Vagina (tissue), 2 donors: ENCODE data around the gene EIPR1. TPM values are rescaled to one million over a fixed set of nuclear protein-coding genes. Genes with fewer than 3 reads are reported as not detected.

ENCODE experiments used
- DNase-seq, 2 donors: peaks; one replicate each; pipeline ENCODE4 v3.0.0-alpha.2; 2017; ENCODE audit errors: extremely low spot score in 2 of 2
- H3K27ac ChIP-seq: fragments of 200-600 bp; sonication (generic); one replicate; pipeline ENCODE4 v1.5.1; 2019
- H3K27me3 ChIP-seq: fragments of 200-600 bp; sonication (generic); one replicate; pipeline ENCODE4 v1.5.1; 2019
- H3K36me3 ChIP-seq, 2 donors: fragments of 200-600 bp; sonication (generic); one replicate each; pipeline ENCODE4 v1.5.1; 2017 to 2019
- H3K4me1 ChIP-seq: fragments of 200-600 bp; sonication (generic); one replicate; pipeline ENCODE4 v1.5.1; 2019
- H3K4me3 ChIP-seq, 2 donors: fragments of 200-600 bp; sonication (generic); 1 replicate in 1 of 2; 2 replicates in 1 of 2; pipeline ENCODE4 v1.5.1; 2016 to 2019
- H3K9me3 ChIP-seq: fragments of 200-600 bp; sonication (generic); one replicate; pipeline ENCODE4 v1.5.1; 2019
- POLR2A ChIP-seq, 2 donors: fragments of 450-650 bp; IDR thresholded peaks; one replicate each; pipeline ENCODE4 v1.6.1; 2017; ENCODE audit warnings: antibody characterized with exemption in 2 of 2, mild to moderate bottlenecking in 2 of 2, moderate library complexity in 2 of 2
- POLR2AphosphoS5 ChIP-seq, 2 donors: sonication (generic); formaldehyde crosslinking; IDR thresholded peaks; one replicate each; pipeline ENCODE4 v1.9.0; 2017; ENCODE audit warnings: antibody characterized with exemption in 2 of 2, mild to moderate bottlenecking in 2 of 2, low read depth in 1 of 2; ENCODE audit not compliant: insufficient read depth in 1 of 2
- intact Hi-C: fragments of 100-400 bp; cut with DNase I; formaldehyde crosslinking; loops from one replicate; pipeline ENCODE4 v1.15.1; 2023
- total RNA-seq: library from RNA; depleted of rRNA; stranded (reverse); fragments of >200 nt; gene quantifications from one replicate; pipeline ENCODE4 v1.2.3, GENCODE V29; 2016
- TF ChIP-seq, protein P1 (sequence below), 3 experiments: fragments of 450-650 bp in 2 of 3; fragments of 200-600 bp in 1 of 3; sonication (generic) in 1 of 3; IDR thresholded peaks; one replicate each; pipeline ENCODE4 v1.5.1; 2017 to 2019; ENCODE audit warnings: antibody characterized with exemption in 3 of 3, mild to moderate bottlenecking in 2 of 3, moderate library complexity in 2 of 3

Gene EIPR1
- total RNA-seq, 1 donor from 2014 or later: 39.8 TPM

- intact Hi-C loops: no loop called here
- TF ChIP-seq POLR2AphosphoS5 (IDR thresholded peaks at IDR 0.05; ENCODE audit: insufficient read depth in 1 of 2, low read depth in 1 of 2): no peak
- TF ChIP-seq, protein P1, sequence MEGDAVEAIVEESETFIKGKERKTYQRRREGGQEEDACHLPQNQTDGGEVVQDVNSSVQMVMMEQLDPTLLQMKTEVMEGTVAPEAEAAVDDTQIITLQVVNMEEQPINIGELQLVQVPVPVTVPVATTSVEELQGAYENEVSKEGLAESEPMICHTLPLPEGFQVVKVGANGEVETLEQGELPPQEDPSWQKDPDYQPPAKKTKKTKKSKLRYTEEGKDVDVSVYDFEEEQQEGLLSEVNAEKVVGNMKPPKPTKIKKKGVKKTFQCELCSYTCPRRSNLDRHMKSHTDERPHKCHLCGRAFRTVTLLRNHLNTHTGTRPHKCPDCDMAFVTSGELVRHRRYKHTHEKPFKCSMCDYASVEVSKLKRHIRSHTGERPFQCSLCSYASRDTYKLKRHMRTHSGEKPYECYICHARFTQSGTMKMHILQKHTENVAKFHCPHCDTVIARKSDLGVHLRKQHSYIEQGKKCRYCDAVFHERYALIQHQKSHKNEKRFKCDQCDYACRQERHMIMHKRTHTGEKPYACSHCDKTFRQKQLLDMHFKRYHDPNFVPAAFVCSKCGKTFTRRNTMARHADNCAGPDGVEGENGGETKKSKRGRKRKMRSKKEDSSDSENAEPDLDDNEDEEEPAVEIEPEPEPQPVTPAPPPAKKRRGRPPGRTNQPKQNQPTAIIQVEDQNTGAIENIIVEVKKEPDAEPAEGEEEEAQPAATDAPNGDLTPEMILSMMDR (IDR thresholded peaks at IDR 0.05): no peak
- no peak for TF ChIP-seq POLR2A (IDR thresholded peaks at IDR 0.05)
- no peak for DNase-seq
These were observed 85.2 kb downstream of the EIPR1 start for GRCh38 chr2:3292416-3292815.

DNA sequence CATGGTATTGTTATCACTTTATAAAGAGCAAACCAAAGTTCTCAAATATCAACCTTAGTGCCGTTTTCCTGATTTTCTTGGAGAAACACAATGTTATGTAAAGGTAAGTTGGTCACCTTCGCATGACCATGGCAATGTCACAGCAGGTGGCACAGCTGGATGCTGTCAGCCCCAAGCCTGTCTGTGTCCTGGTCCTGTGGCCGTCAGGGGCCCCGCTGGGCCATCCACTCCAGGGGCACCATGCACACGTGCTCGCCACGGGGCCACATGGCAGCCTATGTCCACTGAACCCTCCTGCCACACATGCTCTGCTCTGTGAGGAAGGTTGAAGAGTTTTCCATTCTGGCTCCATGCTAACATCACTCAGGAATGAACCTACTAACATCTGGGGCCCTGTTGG lies 85.9 kb downstream of the EIPR1 start:
- H3K27ac ChIP-seq: no peak overlapping the region
- H3K4me3 ChIP-seq: no peak overlapping the region
- TF ChIP-seq POLR2AphosphoS5 (IDR thresholded peaks at IDR 0.05; ENCODE audit: insufficient read depth in 1 of 2, low read depth in 1 of 2): no peak
- TF ChIP-seq, protein P1 (IDR thresholded peaks at IDR 0.05): no peak
- no peak for TF ChIP-seq POLR2A (IDR thresholded peaks at IDR 0.05)
- no peaks in the 10 kb centered on the region for H3K27me3 ChIP-seq
- H3K36me3 ChIP-seq: no peaks in the 10 kb centered on the region
- H3K9me3 ChIP-seq: no peaks in the 10 kb centered on the region
- DNase-seq: no peak
- intact Hi-C loops: no loop called here
- H3K4me1 ChIP-seq: no peaks in the 10 kb centered on the region

More at GRCh38 chr2:3292416-3292815, 85.2 kb downstream of the EIPR1 start:
- Histone ChIP-seq H3K27ac (no peak overlapping the region), H3K27me3 (no peaks in the 10 kb centered on the region), H3K9me3 (no peaks in the 10 kb centered on the region), H3K4me3 (no peak overlapping the region), H3K4me1 (no peaks in the 10 kb centered on the region), H3K36me3 (no peaks in the 10 kb centered on the region)

DNA sequence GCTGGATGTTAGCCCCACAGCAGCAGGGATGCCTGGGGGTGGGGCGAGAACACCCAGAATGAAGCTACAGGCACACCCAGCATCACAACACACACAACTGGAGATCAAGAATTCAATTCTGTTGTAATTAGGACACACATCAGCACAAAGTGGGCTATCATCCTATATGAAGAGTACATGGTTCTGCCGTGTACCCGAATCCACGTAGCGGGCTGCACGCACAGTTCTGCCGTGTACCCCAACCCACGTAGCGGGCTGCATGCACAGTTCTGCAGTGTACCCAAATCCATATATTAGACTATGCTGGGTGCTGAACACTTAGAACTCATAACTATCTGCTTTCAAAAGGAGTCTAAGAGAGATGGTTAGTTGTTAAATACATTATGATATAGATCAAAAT lies 86.5 kb downstream of the EIPR1 start:
- no peak for TF ChIP-seq POLR2A (IDR thresholded peaks at IDR 0.05)
- DNase-seq: no peak
- H3K4me3 ChIP-seq: no peak overlapping the region
- H3K9me3 ChIP-seq: no peaks in the 10 kb centered on the region
- no peaks in the 10 kb centered on the region for H3K36me3 ChIP-seq
- H3K27ac ChIP-seq: no peak overlapping the region
- intact Hi-C loops: no loop called here
- no peaks in the 10 kb centered on the region for H3K27me3 ChIP-seq
- no peaks in the 10 kb centered on the region for H3K4me1 ChIP-seq

- TF ChIP-seq POLR2A (IDR thresholded peaks at IDR 0.05): no peak
- TF ChIP-seq, protein P1 (IDR thresholded peaks at IDR 0.05): no peak
- TF ChIP-seq POLR2AphosphoS5 (IDR thresholded peaks at IDR 0.05; ENCODE audit: insufficient read depth in 1 of 2, low read depth in 1 of 2): no peak
- H3K4me3 ChIP-seq: no peak overlapping the region
- H3K27ac ChIP-seq: no peak overlapping the region
- H3K9me3 ChIP-seq: no peaks in the 10 kb centered on the region
- no peak for DNase-seq
- H3K27me3 ChIP-seq: no peaks in the 10 kb centered on the region
- H3K36me3 ChIP-seq: no peaks in the 10 kb centered on the region
- H3K4me1 ChIP-seq: no peaks in the 10 kb centered on the region
- intact Hi-C loops: no loop called here
These were observed 87.0 kb downstream of the EIPR1 start for GRCh38 chr2:3290655-3291054.

DNA sequence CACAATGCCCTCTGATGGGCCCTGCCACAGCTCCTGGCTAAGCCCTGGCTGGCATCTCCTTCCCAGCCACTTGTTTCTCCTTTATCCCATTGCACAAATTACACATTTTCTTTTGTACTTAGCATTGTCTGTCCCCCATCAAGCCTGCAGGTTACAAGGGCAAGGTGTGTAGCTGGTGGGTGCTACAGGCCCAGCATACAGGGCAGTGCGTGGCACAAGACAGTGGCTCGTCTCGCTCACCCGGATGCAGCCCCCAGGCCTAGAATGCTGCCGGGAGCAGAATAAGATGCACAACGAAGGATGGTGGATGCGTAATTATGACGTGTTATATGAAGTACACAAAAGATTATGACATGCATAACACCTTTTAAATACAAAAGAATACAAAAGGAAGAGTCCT lies 87.6 kb downstream of the EIPR1 start:
- no peak overlapping the region for H3K27ac ChIP-seq
- intact Hi-C loops: no loop called here
- no peaks in the 10 kb centered on the region for H3K36me3 ChIP-seq
- H3K4me1 ChIP-seq: no peaks in the 10 kb centered on the region
- H3K27me3 ChIP-seq: no peaks in the 10 kb centered on the region
- TF ChIP-seq, protein P1 (IDR thresholded peaks at IDR 0.05): no peak
- no peak for TF ChIP-seq POLR2A (IDR thresholded peaks at IDR 0.05)
- no peak for TF ChIP-seq POLR2AphosphoS5 (IDR thresholded peaks at IDR 0.05; ENCODE audit: insufficient read depth in 1 of 2, low read depth in 1 of 2)
- H3K9me3 ChIP-seq: no peaks in the 10 kb centered on the region
- no peak overlapping the region for H3K4me3 ChIP-seq
- no peak for DNase-seq

GRCh38 chr2:3289526-3289925 lies 88.1 kb downstream of the EIPR1 start:
- H3K27me3 ChIP-seq: no peaks in the 10 kb centered on the region
- no peaks in the 10 kb centered on the region for H3K9me3 ChIP-seq
- no peaks in the 10 kb centered on the region for H3K36me3 ChIP-seq
- H3K4me1 ChIP-seq: no peaks in the 10 kb centered on the region
- TF ChIP-seq, protein P1 (IDR thresholded peaks at IDR 0.05): no peak
- TF ChIP-seq POLR2A (IDR thresholded peaks at IDR 0.05) (no peak), POLR2AphosphoS5 (IDR thresholded peaks at IDR 0.05; ENCODE audit: insufficient read depth in 1 of 2, low read depth in 1 of 2) (no peak)
- intact Hi-C loops: no loop called here
- DNase-seq: no peak
- no peak overlapping the region for H3K27ac ChIP-seq
- no peak overlapping the region for H3K4me3 ChIP-seq
